Cardiac fibroblast (primary cell): ENCODE results near the gene DOC2B.

ENCODE experiments used
- DNase-seq, 2 donors: peaks; one replicate each; pipeline versions ENCODE4 v3.0.0 to v3.0.0-alpha.2; 2010; ENCODE audit warnings: low read depth in 2 of 2
- H3K4me3 ChIP-seq, 2 donors: replicated peaks in 1 of 2; 1 replicate in 1 of 2; 2 replicates in 1 of 2; pipeline ENCODE4 v1.5.1; 2011; ENCODE audit warnings: low read depth in 2 of 2, low read length in 2 of 2, mild to moderate bottlenecking in 2 of 2, moderate library complexity in 1 of 2
- CTCF ChIP-seq: IDR thresholded peaks from one replicate; pipeline ENCODE4 v1.5.1; 2011; ENCODE audit warnings: low read depth, mild to moderate bottlenecking, low read length, inconsistent platforms

Gene DOC2B

GRCh38 chr17:161481-161880 is 20.0 kb downstream of the DOC2B start:
- no peak for TF ChIP-seq CTCF
- DNase-seq: no peak
- H3K4me3 ChIP-seq: no peak overlapping the region

- no peak overlapping the region for H3K4me3 ChIP-seq
- DNase-seq: no peak
- no peak for TF ChIP-seq CTCF
Observed at GRCh38 chr17:160336-160735, 21.1 kb downstream of the DOC2B start.

GRCh38 chr17:159609-160008 is 21.8 kb downstream of the DOC2B start:
- no peak for TF ChIP-seq CTCF
- no peak for DNase-seq
- no peak overlapping the region for H3K4me3 ChIP-seq

- no peak overlapping the region for H3K4me3 ChIP-seq
- no peak for DNase-seq
- no peak for TF ChIP-seq CTCF
Observed at GRCh38 chr17:158379-158778, 23.1 kb downstream of the DOC2B start.

GRCh38 chr17:157901-158300 is 23.5 kb downstream of the DOC2B start:
- TF ChIP-seq CTCF: no peak
- H3K4me3 ChIP-seq: no peak overlapping the region
- no peak for DNase-seq

GRCh38 chr17:156946-157345 is 24.5 kb downstream of the DOC2B start:
- no peak for TF ChIP-seq CTCF
- DNase-seq: no peak
- no peak overlapping the region for H3K4me3 ChIP-seq

GRCh38 chr17:156094-156621 is 25.3 kb downstream of the DOC2B start:
- DNase-seq: no peak
- no peak for TF ChIP-seq CTCF
- no peak overlapping the region for H3K4me3 ChIP-seq
